Type B pancreatic cell (in vitro differentiated cells): ENCODE measurements around the gene ARL4A. TPM values are rescaled to one million over a fixed set of nuclear protein-coding genes. Genes with fewer than 3 reads are reported as not detected.
"Not testable (repeated sequence)": the region's sequence is repeated elsewhere in the genome, so short reads cannot be mapped to it uniquely, and the experiment has no call there.

ENCODE experiments used
- DNase-seq: peaks from one replicate; pipeline ENCODE4 v3.0.0; 2021; ENCODE audit warnings: mixed read lengths; ENCODE audit not compliant: unreplicated experiment; ENCODE audit errors: extremely low spot score
- H3K27ac Mint-ChIP-seq: 2 replicates; pipeline ENCODE4 v1.8.0; 2021; ENCODE audit warnings: mild to moderate bottlenecking, mixed read lengths
- H3K27me3 Mint-ChIP-seq: 2 replicates; pipeline ENCODE4 v1.8.0; 2021; ENCODE audit warnings: mixed read lengths
- H3K36me3 Mint-ChIP-seq: 2 replicates; pipeline ENCODE4 v1.8.0; 2021; ENCODE audit warnings: mixed read lengths
- H3K4me1 Mint-ChIP-seq: one replicate; pipeline ENCODE4 v1.8.0; 2021; ENCODE audit warnings: mixed read lengths; ENCODE audit not compliant: unreplicated experiment
- H3K4me3 Mint-ChIP-seq: 2 replicates; pipeline ENCODE4 v1.8.0; 2021; ENCODE audit warnings: mild to moderate bottlenecking, mixed read lengths
- H3K9me3 Mint-ChIP-seq: 2 replicates; pipeline ENCODE4 v1.8.0; 2021; ENCODE audit warnings: mixed read lengths
- total RNA-seq: library from RNA; stranded (reverse); gene quantifications from 2 replicates; pipeline ENCODE4 v1.2.1, GENCODE V29; 2021; ENCODE audit warnings: low replicate concordance
- TF ChIP-seq, protein P1 (sequence below): fragments of 200-600 bp; sonication (generic); conservative IDR thresholded peaks from 2 replicates; pipeline ENCODE4 v1.5.0; 2021; ENCODE audit warnings: antibody characterized with exemption, mild to moderate bottlenecking

Gene ARL4A
- total RNA-seq, 1 donor from 2014 or later, result 25.5 TPM

DNA sequence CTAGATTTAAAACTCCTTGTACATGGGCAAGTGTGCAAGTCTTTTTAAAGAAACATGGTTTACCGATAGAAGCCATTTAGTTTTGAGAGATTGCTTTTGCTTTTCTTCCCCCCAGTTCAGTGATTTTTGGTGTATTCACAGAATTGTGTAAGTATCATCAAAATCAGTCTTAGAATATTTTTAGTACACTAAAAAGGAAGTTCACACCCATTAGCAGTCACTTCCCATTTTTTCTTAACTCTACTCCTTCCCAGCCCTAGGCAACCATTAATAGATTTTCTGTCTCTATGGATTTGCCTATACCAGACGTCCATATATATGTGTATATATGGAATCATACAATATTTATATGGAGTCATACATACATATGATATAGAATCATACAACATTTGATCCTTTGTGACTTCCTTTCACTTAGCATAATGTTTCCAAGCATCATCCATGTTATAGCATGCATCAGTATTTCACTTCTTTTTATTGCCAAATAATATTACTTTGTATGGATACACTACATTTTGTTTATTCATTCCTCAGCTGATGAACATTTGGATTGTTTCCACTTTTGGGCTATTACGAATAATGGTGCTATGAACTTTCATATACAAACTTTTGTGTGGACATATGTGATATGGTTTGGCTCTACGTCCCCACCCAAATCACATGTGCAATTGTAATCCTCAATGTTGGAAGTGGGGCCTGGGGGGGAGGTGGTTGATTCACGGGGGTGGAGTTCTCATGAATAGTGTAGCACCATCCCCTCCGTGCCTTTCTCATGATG, 16.5 kb upstream of the ARL4A start:
- Mint-ChIP-seq H3K36me3 (no peaks in the 10 kb centered on the region), H3K4me3 (no peak overlapping the region), H3K27ac (no peak overlapping the region), H3K4me1 (no peaks in the 10 kb centered on the region), H3K9me3 (peaks cover 2% of the 10 kb centered on the region), H3K27me3 (no peaks in the 10 kb centered on the region)
- TF ChIP-seq, protein P1, sequence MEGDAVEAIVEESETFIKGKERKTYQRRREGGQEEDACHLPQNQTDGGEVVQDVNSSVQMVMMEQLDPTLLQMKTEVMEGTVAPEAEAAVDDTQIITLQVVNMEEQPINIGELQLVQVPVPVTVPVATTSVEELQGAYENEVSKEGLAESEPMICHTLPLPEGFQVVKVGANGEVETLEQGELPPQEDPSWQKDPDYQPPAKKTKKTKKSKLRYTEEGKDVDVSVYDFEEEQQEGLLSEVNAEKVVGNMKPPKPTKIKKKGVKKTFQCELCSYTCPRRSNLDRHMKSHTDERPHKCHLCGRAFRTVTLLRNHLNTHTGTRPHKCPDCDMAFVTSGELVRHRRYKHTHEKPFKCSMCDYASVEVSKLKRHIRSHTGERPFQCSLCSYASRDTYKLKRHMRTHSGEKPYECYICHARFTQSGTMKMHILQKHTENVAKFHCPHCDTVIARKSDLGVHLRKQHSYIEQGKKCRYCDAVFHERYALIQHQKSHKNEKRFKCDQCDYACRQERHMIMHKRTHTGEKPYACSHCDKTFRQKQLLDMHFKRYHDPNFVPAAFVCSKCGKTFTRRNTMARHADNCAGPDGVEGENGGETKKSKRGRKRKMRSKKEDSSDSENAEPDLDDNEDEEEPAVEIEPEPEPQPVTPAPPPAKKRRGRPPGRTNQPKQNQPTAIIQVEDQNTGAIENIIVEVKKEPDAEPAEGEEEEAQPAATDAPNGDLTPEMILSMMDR, result no peak
- DNase-seq, result no peak

DNA sequence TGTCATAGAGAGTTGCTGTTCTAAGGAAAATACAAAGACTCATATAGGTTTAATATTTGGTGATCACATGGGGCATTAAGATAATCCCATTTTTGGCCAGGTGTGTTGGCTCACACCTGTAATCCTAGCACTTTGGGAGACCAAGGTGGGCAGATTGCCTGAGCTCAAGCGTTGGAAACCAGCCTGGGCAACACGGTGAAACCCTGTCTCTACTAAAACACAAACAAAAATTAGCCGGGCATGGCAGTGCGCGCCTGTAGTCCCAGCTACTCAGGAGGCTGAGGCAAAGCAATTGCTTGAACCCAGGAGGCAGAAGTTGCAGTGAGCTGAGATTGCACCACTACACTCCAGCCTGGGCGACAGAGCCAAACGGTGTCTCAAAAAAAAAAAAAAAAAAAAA, 14.0 kb upstream of the ARL4A start:
- H3K27me3 Mint-ChIP-seq, H3K4me3 Mint-ChIP-seq, H3K27ac Mint-ChIP-seq, H3K9me3 Mint-ChIP-seq, DNase-seq, H3K4me1 Mint-ChIP-seq, H3K36me3 Mint-ChIP-seq: not testable (repeated sequence)

DNA sequence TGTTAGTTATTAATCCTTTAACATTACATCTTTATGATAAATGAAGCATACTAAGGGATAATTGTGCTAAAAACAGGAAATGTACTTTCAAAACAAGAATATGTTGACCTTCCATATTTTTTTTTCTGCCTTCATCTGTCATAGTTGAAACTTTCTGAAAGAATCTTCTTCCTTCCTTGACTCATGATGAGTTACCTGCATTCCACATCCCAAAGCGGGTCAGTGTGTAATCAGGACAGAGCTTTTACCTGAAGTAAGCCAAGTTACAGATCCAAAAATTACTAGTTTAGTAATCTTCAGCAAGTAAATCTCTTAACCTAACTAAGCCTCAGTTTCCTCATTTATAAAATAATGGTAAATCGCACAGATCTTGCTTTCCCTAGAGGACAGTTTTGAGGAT, 13.4 kb upstream of the ARL4A start:
- H3K4me3 Mint-ChIP-seq, result no peak overlapping the region
- H3K4me1 Mint-ChIP-seq, result no peaks in the 10 kb centered on the region
- TF ChIP-seq, protein P1, result no peak
- no peaks in the 10 kb centered on the region for H3K27me3 Mint-ChIP-seq
- no peak overlapping the region for H3K27ac Mint-ChIP-seq
- no peak for DNase-seq
- H3K9me3 Mint-ChIP-seq, result peaks cover 6% of the 10 kb centered on the region
- H3K36me3 Mint-ChIP-seq, result no peaks in the 10 kb centered on the region

DNA sequence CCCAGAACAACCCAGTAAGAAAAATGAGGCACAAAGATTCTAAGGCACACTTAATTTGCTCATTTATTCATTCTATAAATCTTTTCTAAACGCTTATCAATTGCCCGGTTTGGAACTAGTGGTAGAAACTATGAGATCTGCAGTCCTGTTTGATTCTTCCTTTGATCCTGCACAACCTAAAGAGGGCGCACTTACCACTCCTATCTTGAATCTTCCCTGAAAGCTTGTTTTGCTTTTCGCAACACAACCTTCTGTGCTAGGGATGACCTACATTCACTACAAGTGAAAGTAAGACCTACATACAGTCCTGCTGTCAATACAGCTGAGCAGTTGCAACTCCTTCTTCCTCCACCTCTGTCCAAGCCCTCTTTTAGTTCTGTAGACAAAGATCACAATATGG, 12.6 kb upstream of the ARL4A start:
- TF ChIP-seq, protein P1, result peak; percentile 39
- Mint-ChIP-seq H3K27me3 (no peaks in the 10 kb centered on the region), H3K9me3 (peaks cover 6% of the 10 kb centered on the region), H3K27ac (no peak overlapping the region), H3K4me1 (no peaks in the 10 kb centered on the region), H3K36me3 (no peaks in the 10 kb centered on the region), H3K4me3 (no peak overlapping the region)
- no peak for DNase-seq

DNA sequence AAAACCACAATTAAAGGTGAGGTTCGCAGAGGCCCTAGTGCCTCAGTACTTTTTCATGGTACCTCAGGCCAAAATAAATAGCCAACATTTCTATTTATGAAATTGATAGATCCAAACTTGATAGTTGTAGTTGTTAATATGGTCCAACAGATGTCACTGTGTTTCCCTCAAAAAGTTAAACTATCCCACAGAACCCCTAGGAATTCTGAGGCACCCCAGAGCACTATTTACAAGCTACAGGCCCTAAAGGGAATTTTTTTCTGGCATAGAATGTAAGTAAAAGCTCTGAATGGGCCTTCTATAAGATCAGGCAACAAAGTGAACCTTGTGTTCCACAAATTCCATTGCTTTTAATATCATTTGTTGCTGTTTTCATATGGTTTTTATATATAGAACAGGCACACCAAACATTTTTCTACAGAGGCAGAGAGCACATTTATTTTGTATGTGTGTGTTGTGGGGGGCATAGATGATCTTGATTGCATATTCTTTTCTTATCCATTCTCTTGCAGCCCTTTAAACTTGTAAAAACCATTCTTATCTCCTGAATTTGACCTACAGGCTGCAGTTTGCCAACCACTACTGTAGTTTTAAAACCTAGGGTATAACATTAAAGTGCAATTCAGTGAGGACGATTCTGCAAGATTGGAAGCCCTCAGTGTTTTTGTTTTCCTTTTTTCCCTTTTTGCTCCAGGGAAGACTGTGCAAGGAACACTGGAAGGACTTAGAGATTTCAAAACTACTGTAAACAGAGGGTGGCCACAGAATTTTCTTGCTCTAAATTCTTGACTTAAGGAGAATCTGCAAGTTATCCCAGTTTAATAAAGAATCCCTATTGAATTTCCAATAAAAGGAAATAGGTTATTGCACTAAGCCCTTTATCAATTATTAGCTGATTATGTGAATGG, 3.5 kb upstream of the ARL4A start:
- H3K4me1 Mint-ChIP-seq, result peaks cover 12% of the 10 kb centered on the region
- H3K27ac Mint-ChIP-seq, result no peak overlapping the region
- H3K9me3 Mint-ChIP-seq, result no peaks in the 10 kb centered on the region
- no peaks in the 10 kb centered on the region for H3K27me3 Mint-ChIP-seq
- H3K4me3 Mint-ChIP-seq, result peak overlapping the region; percentile 57
- no peaks in the 10 kb centered on the region for H3K36me3 Mint-ChIP-seq
- TF ChIP-seq, protein P1, result peak; percentile 70
- no peak for DNase-seq

DNA sequence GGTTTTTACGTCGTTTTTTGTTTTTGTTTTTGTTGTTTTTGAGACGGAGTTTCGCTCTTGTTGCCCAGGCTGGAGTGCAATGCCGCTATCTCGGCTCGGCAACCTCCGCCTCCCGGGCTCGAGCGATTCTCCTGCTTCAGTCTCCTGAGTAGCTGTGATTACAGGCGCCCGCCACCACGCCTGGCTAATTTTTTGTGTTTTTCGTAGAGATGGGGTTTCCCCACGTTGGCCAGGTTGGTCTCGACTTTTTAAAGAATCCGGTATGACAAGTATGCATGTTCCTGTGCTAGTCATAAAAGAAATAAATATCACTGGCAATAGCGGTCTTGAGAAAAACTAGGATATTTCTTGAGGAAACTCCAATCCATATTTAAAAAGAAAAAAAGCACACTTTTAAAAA, 2.7 kb upstream of the ARL4A start:
- H3K4me1 Mint-ChIP-seq, result peaks cover 20% of the 10 kb centered on the region
- H3K27ac Mint-ChIP-seq, result no peak overlapping the region
- TF ChIP-seq, protein P1, result no peak
- no peaks in the 10 kb centered on the region for H3K36me3 Mint-ChIP-seq
- H3K4me3 Mint-ChIP-seq, result no peak overlapping the region
- H3K9me3 Mint-ChIP-seq, result no peaks in the 10 kb centered on the region
- H3K27me3 Mint-ChIP-seq, result no peaks in the 10 kb centered on the region
- no peak for DNase-seq
